Measurements from ENCODE around the gene NR1H2. TPM values are rescaled to one million over a fixed set of nuclear protein-coding genes. Genes with fewer than 3 reads are reported as not detected.

NR1H2 gene
- total RNA-seq, 4 donors from 2014 or later: 80.2 to 125 (median 93.7) TPM

GRCh38 chr19:50412419-50412818 lies 36.2 kb downstream of the NR1H2 start:
- WGBS, 2 donors: 94 to 96% methylated on average over 2 of the region's 2 CpGs
- peaks cover 0 to 10% of the 10 kb centered on the region in 2 donors for H3K27me3 ChIP-seq
- H3K4me1 ChIP-seq: peaks cover 0 to 26% (median 7%) of the 10 kb centered on the region in 4 donors
- H3K4me3 ChIP-seq: no peak overlapping the region
- no peak overlapping the region for H3K27ac ChIP-seq
- no peak for DNase-seq (ENCODE audit: low spot score in 2 of 2)
- TF ChIP-seq EP300 (IDR thresholded peaks at IDR 0.05) (no peak), CTCF (IDR thresholded peaks at IDR 0.05) (no peak), POLR2A (IDR thresholded peaks at IDR 0.05) (no peak)
- no peaks in the 10 kb centered on the region for H3K9me3 ChIP-seq
- H3K36me3 ChIP-seq: peaks cover 0 to 49% (median 0%) of the 10 kb centered on the region in 3 donors

GRCh38 chr19:50413096-50413495 lies 36.8 kb downstream of the NR1H2 start:
- 92 to 95% methylated on average over 13 of the region's 13 CpGs for WGBS, 2 donors
- H3K27me3 ChIP-seq: peaks cover 0 to 17% of the 10 kb centered on the region in 2 donors
- peaks cover 0 to 30% (median 7%) of the 10 kb centered on the region in 4 donors for H3K4me1 ChIP-seq
- H3K36me3 ChIP-seq: peaks cover 0 to 43% (median 0%) of the 10 kb centered on the region in 3 donors
- DNase-seq (ENCODE audit: low spot score in 2 of 2): no peak
- H3K9me3 ChIP-seq: no peaks in the 10 kb centered on the region
- H3K4me3 ChIP-seq: no peak overlapping the region
- no peak overlapping the region for H3K27ac ChIP-seq
- TF ChIP-seq POLR2A (IDR thresholded peaks at IDR 0.05) (no peak), CTCF (IDR thresholded peaks at IDR 0.05) (no peak), EP300 (IDR thresholded peaks at IDR 0.05) (no peak)

- Histone ChIP-seq H3K4me3 (no peak overlapping the region), H3K27ac (no peak overlapping the region), H3K4me1 (peaks cover 0 to 34% (median 7%) of the 10 kb centered on the region in 4 donors), H3K36me3 (peaks cover 0 to 38% (median 0%) of the 10 kb centered on the region in 3 donors), H3K27me3 (peaks cover 0 to 21% of the 10 kb centered on the region in 2 donors), H3K9me3 (no peaks in the 10 kb centered on the region)
- 94 to 96% methylated on average over 19 to 21 of the region's 21 CpGs for WGBS, 2 donors
- DNase-seq (ENCODE audit: low spot score in 2 of 2): no peak
- no peak for TF ChIP-seq POLR2A (IDR thresholded peaks at IDR 0.05)
- no peak for TF ChIP-seq EP300 (IDR thresholded peaks at IDR 0.05)
- no peak for TF ChIP-seq CTCF (IDR thresholded peaks at IDR 0.05)
These were observed 37.3 kb downstream of the NR1H2 start for GRCh38 chr19:50413531-50413930.

- no peak for TF ChIP-seq EP300 (IDR thresholded peaks at IDR 0.05)
- TF ChIP-seq CTCF (IDR thresholded peaks at IDR 0.05): peak; percentile 83 to 91 (median 86)
- TF ChIP-seq POLR2A (IDR thresholded peaks at IDR 0.05): no peak
- H3K36me3 ChIP-seq: peaks cover 0 to 23% (median 0%) of the 10 kb centered on the region in 3 donors
- DNase-seq (ENCODE audit: low spot score in 2 of 2): peak; percentile 54 to 63
- 46 to 51% methylated on average over 26 to 32 of the region's 37 CpGs for WGBS, 2 donors
- H3K4me1 ChIP-seq: peaks cover 0 to 48% (median 7%) of the 10 kb centered on the region in 4 donors
- peak overlapping the region in 1 of 4 donors; percentile 69 for H3K27ac ChIP-seq
- H3K9me3 ChIP-seq: no peaks in the 10 kb centered on the region
- peaks cover 0 to 37% of the 10 kb centered on the region in 2 donors for H3K27me3 ChIP-seq
- H3K4me3 ChIP-seq: no peak overlapping the region
These were observed 38.8 kb downstream of the NR1H2 start for GRCh38 chr19:50414864-50415660.

GRCh38 chr19:50415661-50416033 lies 39.4 kb downstream of the NR1H2 start:
- TF ChIP-seq CTCF (IDR thresholded peaks at IDR 0.05) (no peak), EP300 (IDR thresholded peaks at IDR 0.05) (no peak), POLR2A (IDR thresholded peaks at IDR 0.05) (no peak)
- no peak overlapping the region for H3K4me3 ChIP-seq
- peaks cover 0 to 17% (median 0%) of the 10 kb centered on the region in 3 donors for H3K36me3 ChIP-seq
- H3K27ac ChIP-seq: peak overlapping the region in 1 of 4 donors; percentile 69
- WGBS, 2 donors: 76 to 97% methylated on average over 10 to 20 of the region's 22 CpGs
- no peak for DNase-seq (ENCODE audit: low spot score in 2 of 2)
- H3K9me3 ChIP-seq: no peaks in the 10 kb centered on the region
- H3K27me3 ChIP-seq: peaks cover 0 to 38% of the 10 kb centered on the region in 2 donors
- H3K4me1 ChIP-seq: peaks cover 0 to 48% (median 7%) of the 10 kb centered on the region in 4 donors

All from tibial nerve (tissue), 4 donors.